Fibroblast of lung (primary cell): Measurements from ENCODE around the gene ZCCHC7.

Experiments
- EZH2 ChIP-seq: IDR thresholded peaks from 2 replicates; pipeline ENCODE4 v1.5.1; 2012; ENCODE audit warnings: low read length, control low read depth, mild to moderate bottlenecking; ENCODE audit errors: missing control alignments
- TF ChIP-seq, protein P1 (sequence below), 2 donors: IDR thresholded peaks in 1 of 2; conservative IDR thresholded peaks in 1 of 2; 1 replicate in 1 of 2; 2 replicates in 1 of 2; pipeline ENCODE4 v1.5.1; 2011 to 2012; ENCODE audit warnings: low read length in 2 of 2, control low read depth in 1 of 2, inconsistent platforms in 1 of 2, low read depth in 1 of 2, mild to moderate bottlenecking in 1 of 2

- TF ChIP-seq EZH2, result no peak
- TF ChIP-seq, protein P1, sequence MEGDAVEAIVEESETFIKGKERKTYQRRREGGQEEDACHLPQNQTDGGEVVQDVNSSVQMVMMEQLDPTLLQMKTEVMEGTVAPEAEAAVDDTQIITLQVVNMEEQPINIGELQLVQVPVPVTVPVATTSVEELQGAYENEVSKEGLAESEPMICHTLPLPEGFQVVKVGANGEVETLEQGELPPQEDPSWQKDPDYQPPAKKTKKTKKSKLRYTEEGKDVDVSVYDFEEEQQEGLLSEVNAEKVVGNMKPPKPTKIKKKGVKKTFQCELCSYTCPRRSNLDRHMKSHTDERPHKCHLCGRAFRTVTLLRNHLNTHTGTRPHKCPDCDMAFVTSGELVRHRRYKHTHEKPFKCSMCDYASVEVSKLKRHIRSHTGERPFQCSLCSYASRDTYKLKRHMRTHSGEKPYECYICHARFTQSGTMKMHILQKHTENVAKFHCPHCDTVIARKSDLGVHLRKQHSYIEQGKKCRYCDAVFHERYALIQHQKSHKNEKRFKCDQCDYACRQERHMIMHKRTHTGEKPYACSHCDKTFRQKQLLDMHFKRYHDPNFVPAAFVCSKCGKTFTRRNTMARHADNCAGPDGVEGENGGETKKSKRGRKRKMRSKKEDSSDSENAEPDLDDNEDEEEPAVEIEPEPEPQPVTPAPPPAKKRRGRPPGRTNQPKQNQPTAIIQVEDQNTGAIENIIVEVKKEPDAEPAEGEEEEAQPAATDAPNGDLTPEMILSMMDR (conservative IDR thresholded peaks at IDR 0.05 in 1 of 2, IDR thresholded peaks at IDR 0.05 in 1 of 2; ENCODE audit: low read depth in 1 of 2, low read length in 2 of 2), result no peak
These were observed 153.2 kb downstream of the ZCCHC7 start for GRCh38 chr9:37273595-37273994.
